Stomach (tissue), 9 donors: Measurements from ENCODE around the gene ECE1. TPM values are rescaled to one million over a fixed set of nuclear protein-coding genes. Genes with fewer than 3 reads are reported as not detected.
"Not testable (repeated sequence)": the region's sequence is repeated elsewhere in the genome, so short reads cannot be mapped to it uniquely, and the experiment has no call there.

Experiments used
- DNase-seq, 2 donors: peaks; one replicate each; pipeline versions ENCODE4 v3.0.0 to v3.0.0-alpha.2; 2013 to 2019
- H3K27ac ChIP-seq, 5 donors: fragments of 200-600 bp in 4 of 5; sonication (generic) in 4 of 5; one replicate each; pipeline ENCODE4 v1.5.1; 2013 to 2019; ENCODE audit warnings: mild to moderate bottlenecking in 1 of 5, moderate library complexity in 1 of 5
- H3K27me3 ChIP-seq, 3 donors: fragments of 200-600 bp; sonication (generic); one replicate each; pipeline ENCODE4 v1.5.1; 2017 to 2019; ENCODE audit warnings: mixed run types in 1 of 3
- H3K36me3 ChIP-seq, 4 donors: fragments of 200-600 bp; sonication (generic); 1 replicate in 3 of 4; 2 replicates in 1 of 4; pipeline ENCODE4 v1.5.1; 2016 to 2019
- H3K4me1 ChIP-seq, 4 donors: fragments of 200-600 bp; sonication (generic); one replicate each; pipeline ENCODE4 v1.5.1; 2016 to 2019
- H3K4me3 ChIP-seq, 4 donors: fragments of 200-600 bp; sonication (generic) in 3 of 4; one replicate each; pipeline ENCODE4 v1.5.1; 2016 to 2019; ENCODE audit warnings: mild to moderate bottlenecking in 1 of 4
- H3K9me3 ChIP-seq, 4 donors: fragments of 200-600 bp; sonication (generic); one replicate each; pipeline ENCODE4 v1.5.1; 2016 to 2019
- CTCF ChIP-seq, 7 experiments: fragments of 450-650 bp in 4 of 7; fragments of 200-600 bp in 3 of 7; sonication (generic) in 3 of 7; IDR thresholded peaks; one replicate each; pipeline ENCODE4 v1.5.1; 2016 to 2019; ENCODE audit warnings: antibody characterized with exemption in 7 of 7, control low read depth in 2 of 7, mild to moderate bottlenecking in 1 of 7
- EP300 ChIP-seq: sonication (generic); formaldehyde crosslinking; IDR thresholded peaks from one replicate; pipeline ENCODE4 v1.6.1; 2017; ENCODE audit warnings: antibody characterized with exemption
- POLR2A ChIP-seq, 4 donors: fragments of 450-650 bp; IDR thresholded peaks; one replicate each; pipeline ENCODE4 v1.6.1; 2016; ENCODE audit warnings: antibody characterized with exemption in 4 of 4, control low read depth in 2 of 4, mild to moderate bottlenecking in 1 of 4, moderate library complexity in 1 of 4
- POLR2AphosphoS5 ChIP-seq, 3 donors: sonication (generic); formaldehyde crosslinking; IDR thresholded peaks; one replicate each; pipeline ENCODE4 v1.6.1; 2016; ENCODE audit warnings: antibody characterized with exemption in 3 of 3
- WGBS, 5 donors: extraction: QIAGEN DNeasy Blood & Tissue Kit in 3 of 5; methylation state at CpG; one replicate each; pipeline versions ENCODE4 v1.1.5 to v1.1.7; 2013 to 2018; 5-methylcytosine and 5-hydroxymethylcytosine counted together
- intact Hi-C: fragments of 100-400 bp; cut with DNase I; formaldehyde crosslinking; loops from one replicate; pipeline ENCODE4 v1.15.1; 2023; ENCODE audit warnings: low total_unique reads
- polyA plus RNA-seq, 3 donors: library from polyadenylated mRNA; stranded (reverse); fragments of 200-250 nt; gene quantifications; one replicate each; pipeline ENCODE4 v1.2.3, GENCODE V29; 2013
- total RNA-seq, 5 donors: library from RNA; depleted of rRNA; stranded (reverse); fragments of >200 nt; gene quantifications; one replicate each; pipeline versions ENCODE4 v1.1.0 to v1.2.3, GENCODE V29; 2014 to 2016
- donor health status: healthy with polysubstance abuse.
- donor health status: Bipolar disorder and iron deficiency.
- donor health status: healthy.

Gene ECE1
- total and polyA plus RNA-seq, 8 donors: 17.6 to 574 (median 42.6) TPM

GRCh38 chr1:21184276-21184675 is 106.0 kb downstream of the ECE1 start:
- intact Hi-C loops: no loop called here
- H3K4me1 ChIP-seq: no peaks in the 10 kb centered on the region
- H3K9me3 ChIP-seq: no peaks in the 10 kb centered on the region
- no peaks in the 10 kb centered on the region for H3K36me3 ChIP-seq
- no peaks in the 10 kb centered on the region for H3K27me3 ChIP-seq
- TF ChIP-seq EP300 (no peak), POLR2A (IDR thresholded peaks at IDR 0.05) (no peak), CTCF (IDR thresholded peaks at IDR 0.05) (no peak), POLR2AphosphoS5 (IDR thresholded peaks at IDR 0.05) (no peak)
- DNase-seq: no peak
- no peak overlapping the region for H3K4me3 ChIP-seq
- no peak overlapping the region for H3K27ac ChIP-seq
- 20 to 67% (median 39%) methylated on average over 1 of the region's 1 CpG for WGBS, 5 donors

GRCh38 chr1:21182181-21182731 is 108.0 kb downstream of the ECE1 start:
- Histone ChIP-seq H3K9me3 (no peaks in the 10 kb centered on the region), H3K36me3 (no peaks in the 10 kb centered on the region), H3K4me3 (no peak overlapping the region), H3K4me1 (peaks cover 0 to 5% (median under 1%) of the 10 kb centered on the region in 4 donors), H3K27ac (no peak overlapping the region), H3K27me3 (no peaks in the 10 kb centered on the region)
- no peak for DNase-seq
- intact Hi-C loops: no loop called here
- WGBS, 5 donors: 74 to 89% (median 87%) methylated on average over 7 of the region's 7 CpGs
- no peak for TF ChIP-seq CTCF (IDR thresholded peaks at IDR 0.05)
- no peak for TF ChIP-seq EP300
- no peak for TF ChIP-seq POLR2AphosphoS5 (IDR thresholded peaks at IDR 0.05)
- no peak for TF ChIP-seq POLR2A (IDR thresholded peaks at IDR 0.05)

- peaks cover 11 to 29% (median 16%) of the 10 kb centered on the region in 4 donors for H3K4me1 ChIP-seq
- H3K4me3 ChIP-seq, H3K27ac ChIP-seq, H3K27me3 ChIP-seq, H3K9me3 ChIP-seq, H3K36me3 ChIP-seq, intact Hi-C loops, DNase-seq: not testable (repeated sequence)
- 95 to 97% (median 95%) methylated on average over 16 of the region's 16 CpGs for WGBS, 5 donors
Observed at GRCh38 chr1:21178271-21178670, 112.0 kb downstream of the ECE1 start.

- H3K27ac ChIP-seq: peak within 1 kb of the TSS; percentile 92 to 96 (median 95)
- no peaks in the 10 kb centered on the region for H3K27me3 ChIP-seq
- peaks cover 11 to 41% (median 21%) of the 10 kb centered on the region in 4 donors for H3K4me1 ChIP-seq
- H3K4me3 ChIP-seq: peak within 1 kb of the TSS; percentile 78 to 93 (median 83)
- H3K36me3 ChIP-seq: peaks cover 0 to 3% (median 0%) of the 10 kb centered on the region in 4 donors
- 1 to 3% (median 2%) methylated on average over 33 to 89 of the region's 90 CpGs for WGBS, 5 donors
- peak; percentile 99 for DNase-seq
- intact Hi-C loops: no loop called here
- TF ChIP-seq POLR2A (IDR thresholded peaks at IDR 0.05) (no peak), CTCF (IDR thresholded peaks at IDR 0.05) (no peak), POLR2AphosphoS5 (IDR thresholded peaks at IDR 0.05) (peak; percentile 37 to 87 (median 84))
- H3K9me3 ChIP-seq: no peaks in the 10 kb centered on the region
Observed at GRCh38 chr1:21176586-21177555, 113.4 kb downstream of the ECE1 start, which contains the start of gene EIF4G3. EIF4G3 (minus strand) TSS chr1:21176897; CDS start chr1:21002742, 174,155 bp downstream.
